PC-3 (cell line): ENCODE data around the gene PCLAF. TPM values are rescaled to one million over a fixed set of nuclear protein-coding genes. Genes with fewer than 3 reads are reported as not detected.
"Not testable (repeated sequence)": the region's sequence is repeated elsewhere in the genome, so short reads cannot be mapped to it uniquely, and the experiment has no call there.

ENCODE experiments used
- ATAC-seq: fragments of 200-7000 bp; cut with Tn5 transposase; 2 replicates; pipeline ENCODE4 v1.9.1; 2020; ENCODE audit warnings: mild to moderate bottlenecking, moderate library complexity
- BruUV-seq: library from RNA; stranded (reverse); fragments of 400-500 nt; replicated peaks from 2 replicates; lab custom pipeline; 2021; lab: Mats Ljungman, UMichigan
- CTCF ChIA-PET: fragments of 300-600 bp; sonication (Branson Sonifier 250); formaldehyde crosslinking; loops from one replicate; lab custom pipeline; 2022; ENCODE audit warnings: antibody characterized with exemption; lab: Charles Lee
- POLR2A ChIA-PET: fragments of 300-600 bp; sonication (Branson Sonifier 250); formaldehyde crosslinking; loops from one replicate; lab custom pipeline; 2022; ENCODE audit warnings: antibody characterized with exemption; ENCODE audit not compliant: unreplicated experiment; lab: Charles Lee
- DNase-seq: peaks from one replicate; pipeline ENCODE4 v3.0.0-alpha.2; 2015
- H2AFZ ChIP-seq: fragments of 300-600 bp; sonication (generic); 2 replicates; pipeline ENCODE4 v1.6.0; 2016; ENCODE audit warnings: antibody characterized with exemption, low read length
- H3F3A ChIP-seq: fragments of 300-600 bp; sonication (generic); one replicate; pipeline ENCODE4 v1.6.0; 2017; ENCODE audit warnings: antibody characterized with exemption, low read length, control low read depth, mild to moderate bottlenecking; ENCODE audit not compliant: unreplicated experiment
- H3K27ac ChIP-seq: fragments of 300-600 bp; sonication (generic); 2 replicates; pipeline ENCODE4 v1.5.1; 2016; ENCODE audit warnings: mild to moderate bottlenecking, low read length
- H3K27me3 ChIP-seq: fragments of 300-600 bp; sonication (generic); 2 replicates; pipeline ENCODE4 v1.6.1; 2016; ENCODE audit warnings: low read length, mixed read lengths
- H3K36me3 ChIP-seq: fragments of 300-600 bp; sonication (generic); 2 replicates; pipeline ENCODE4 v1.6.1; 2016; ENCODE audit warnings: low read depth, mixed run types, low read length, mixed read lengths
- H3K4me1 ChIP-seq: fragments of 300-600 bp; sonication (generic); 2 replicates; pipeline ENCODE4 v1.5.1; 2016; ENCODE audit warnings: low read length; ENCODE audit not compliant: insufficient read depth
- H3K4me2 ChIP-seq: fragments of 300-600 bp; sonication (generic); 2 replicates; pipeline ENCODE4 v1.6.0; 2016; ENCODE audit warnings: low read length
- H3K4me3 ChIP-seq: fragments of 300-600 bp; sonication (generic); 2 replicates; pipeline ENCODE4 v1.5.1; 2016; ENCODE audit warnings: mild to moderate bottlenecking, low read length, mixed read lengths
- H3K79me2 ChIP-seq: fragments of 300-600 bp; sonication (generic); 2 replicates; pipeline ENCODE4 v1.6.1; 2017; ENCODE audit warnings: low read length, mixed read lengths
- H3K9ac ChIP-seq: fragments of 300-600 bp; sonication (generic); 2 replicates; pipeline ENCODE4 v1.6.0; 2016; ENCODE audit warnings: mild to moderate bottlenecking, low read length
- H3K9me2 ChIP-seq: fragments of 300-600 bp; sonication (generic); replicated peaks from 2 replicates; pipeline ENCODE4 v1.6.1; 2016; ENCODE audit warnings: mixed run types, low read length, mixed read lengths
- H3K9me3 ChIP-seq: fragments of 300-600 bp; sonication (generic); 2 replicates; pipeline ENCODE4 v1.6.1; 2016; ENCODE audit warnings: low read length, mixed read lengths
- H4K20me1 ChIP-seq: fragments of 300-600 bp; sonication (generic); 2 replicates; pipeline ENCODE4 v1.6.1; 2016; ENCODE audit warnings: low read length, mixed read lengths
- CTCF ChIP-seq: fragments of 300-600 bp; sonication (generic); conservative IDR thresholded peaks from 2 replicates; pipeline ENCODE4 v1.5.1; 2017; ENCODE audit warnings: antibody characterized with exemption, low read depth, mild to moderate bottlenecking, low read length
- EZH2 ChIP-seq: fragments of 300-600 bp; sonication (generic); IDR thresholded peaks from one replicate; pipeline ENCODE4 v1.6.1; 2017; ENCODE audit warnings: antibody characterized with exemption, mild to moderate bottlenecking, low read length; ENCODE audit not compliant: unreplicated experiment
- EZH2phosphoT487 ChIP-seq: fragments of 300-600 bp; sonication (generic); IDR thresholded peaks from 2 replicates; pipeline ENCODE4 v1.6.1; 2018; ENCODE audit warnings: mild to moderate bottlenecking, antibody characterized with exemption, low read length, borderline replicate concordance
- intact Hi-C: fragments of 100-400 bp; cut with micrococcal nuclease; formaldehyde crosslinking; loops from 2 replicates; pipeline ENCODE4 v1.9.0; 2023
- total RNA-seq: library from RNA; depleted of rRNA; stranded (reverse); fragments of >200 nt; gene quantifications from 2 replicates; pipeline ENCODE4 v1.2.3, GENCODE V29; 2014

Gene PCLAF
- total RNA-seq, 1 experiment from 2014 or later: 52.4 TPM

- Histone ChIP-seq H3K79me2 (no peaks in the 10 kb centered on the region), H2AFZ (no peak overlapping the region), H3K27me3 (no peaks in the 10 kb centered on the region), H3K9ac (no peak overlapping the region), H3K4me2 (no peak overlapping the region), H3F3A (no peaks in the 10 kb centered on the region), H3K36me3 (peaks cover 13% of the 10 kb centered on the region), H3K9me2 (no peaks in the 10 kb centered on the region), H3K27ac (no peak overlapping the region), H3K4me1 (0 out of 2 replicates have a peak, but pooled peaks cover 4% of the 10 kb centered on the region), H4K20me1 (no peaks in the 10 kb centered on the region), H3K9me3 (no peaks in the 10 kb centered on the region), H3K4me3 (no peak overlapping the region)
- POLR2A ChIA-PET: no interaction called here
- DNase-seq (no peak), ATAC-seq (no peak)
- CTCF ChIA-PET: no interaction called here
- intact Hi-C loops: no loop called here
- TF ChIP-seq EZH2phosphoT487 (no peak), CTCF (no peak), EZH2 (no peak)
- no TSS peak for BruUV-seq
Measured at GRCh38 chr15:64400583-64400982, 19.3 kb upstream of the PCLAF start.

- Histone ChIP-seq H3K4me1 (no peaks in the 10 kb centered on the region), H3K27ac (no peak overlapping the region), H4K20me1 (no peaks in the 10 kb centered on the region), H3K36me3 (peaks cover 13% of the 10 kb centered on the region), H3K9me3 (no peaks in the 10 kb centered on the region), H3F3A (no peaks in the 10 kb centered on the region), H3K79me2 (no peaks in the 10 kb centered on the region), H3K9me2 (no peaks in the 10 kb centered on the region), H3K4me2 (no peak overlapping the region), H2AFZ (no peak overlapping the region), H3K27me3 (no peaks in the 10 kb centered on the region), H3K9ac (no peak overlapping the region), H3K4me3 (no peak overlapping the region)
- ATAC-seq (no peak), DNase-seq (no peak)
- no TSS peak for BruUV-seq
- intact Hi-C loops: no loop called here
- TF ChIP-seq EZH2 (no peak), CTCF (no peak), EZH2phosphoT487 (no peak)
- CTCF ChIA-PET: no interaction called here
- POLR2A ChIA-PET: no interaction called here
Measured at GRCh38 chr15:64398575-64398974, 17.3 kb upstream of the PCLAF start.

DNA sequence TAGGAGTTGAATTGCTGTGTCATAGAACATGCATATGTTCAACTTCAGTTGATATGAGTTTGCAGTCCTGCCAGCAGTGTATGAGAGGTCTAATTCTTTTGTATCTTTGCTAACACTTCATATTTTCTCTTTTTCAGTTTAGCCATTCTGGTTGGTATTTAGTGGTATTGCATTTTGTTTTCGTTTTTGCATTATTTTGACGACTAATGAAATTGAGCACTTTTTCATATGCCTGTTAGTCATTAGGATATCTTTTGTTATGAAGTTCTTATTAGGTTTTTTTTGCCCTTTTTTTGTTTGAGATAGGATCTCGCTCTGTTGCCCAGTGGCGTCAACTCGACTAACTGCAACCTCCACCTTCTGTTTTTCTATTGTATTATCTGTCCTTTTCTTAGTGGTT is 15.5 kb upstream of the PCLAF start:
- CTCF ChIA-PET: no interaction called here
- no peaks in the 10 kb centered on the region for H3K9me2 ChIP-seq
- H2AFZ ChIP-seq: no peak overlapping the region
- no peaks in the 10 kb centered on the region for H3K9me3 ChIP-seq
- no peak overlapping the region for H3K4me2 ChIP-seq
- H3K9ac ChIP-seq: no peak overlapping the region
- intact Hi-C loops: no loop called here
- no peaks in the 10 kb centered on the region for H3K79me2 ChIP-seq
- DNase-seq: no peak
- BruUV-seq: no TSS peak
- peaks cover 13% of the 10 kb centered on the region for H3K36me3 ChIP-seq
- no peaks in the 10 kb centered on the region for H4K20me1 ChIP-seq
- no peaks in the 10 kb centered on the region for H3F3A ChIP-seq
- H3K4me3 ChIP-seq: no peak overlapping the region
- TF ChIP-seq EZH2phosphoT487 (no peak), EZH2 (no peak), CTCF (no peak)
- no peak overlapping the region for H3K27ac ChIP-seq
- no peaks in the 10 kb centered on the region for H3K27me3 ChIP-seq
- POLR2A ChIA-PET: no interaction called here
- no peak for ATAC-seq
- H3K4me1 ChIP-seq: no peaks in the 10 kb centered on the region

DNA sequence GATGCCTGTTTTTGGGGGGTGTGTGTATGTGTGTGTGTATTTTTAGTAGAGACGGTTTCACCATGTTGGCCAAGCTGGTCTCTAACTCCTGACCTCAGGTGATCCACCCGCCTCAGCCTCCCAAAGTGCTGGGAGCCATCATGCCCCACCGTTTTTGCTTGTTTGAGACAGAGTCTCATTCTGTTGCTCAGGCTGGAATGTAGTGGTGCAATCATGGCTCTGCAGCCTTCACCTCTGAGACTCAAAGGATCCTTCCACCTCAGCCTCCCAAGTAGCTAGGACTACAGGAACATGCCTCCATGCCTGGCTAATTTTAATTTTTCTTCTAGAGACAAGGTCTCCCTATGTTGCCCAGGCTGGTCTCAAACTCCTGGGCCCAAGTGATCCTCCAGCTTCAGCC is 11.2 kb upstream of the PCLAF start:
- intact Hi-C loops, CTCF ChIA-PET, H2AFZ ChIP-seq, H3K4me2 ChIP-seq, H3K9me3 ChIP-seq, H3K9ac ChIP-seq, H4K20me1 ChIP-seq, POLR2A ChIA-PET, H3K9me2 ChIP-seq, ATAC-seq, BruUV-seq, H3K4me3 ChIP-seq, H3K27me3 ChIP-seq, H3F3A ChIP-seq, H3K4me1 ChIP-seq, H3K27ac ChIP-seq, DNase-seq: not testable (repeated sequence)
- peaks cover 10% of the 10 kb centered on the region for H3K36me3 ChIP-seq
- peaks cover 22% of the 10 kb centered on the region for H3K79me2 ChIP-seq
